Tibial nerve (tissue), 4 donors: ENCODE data around the gene STPG3.

Experiments used
- EP300 ChIP-seq, 2 donors: sonication (generic); formaldehyde crosslinking; IDR thresholded peaks; one replicate each; pipeline ENCODE4 v1.6.1; 2017; ENCODE audit warnings: antibody characterized with exemption in 2 of 2, mild to moderate bottlenecking in 1 of 2
- POLR2A ChIP-seq, 2 donors: fragments of 450-650 bp; IDR thresholded peaks; one replicate each; pipeline ENCODE4 v1.6.1; 2017; ENCODE audit warnings: antibody characterized with exemption in 2 of 2, mild to moderate bottlenecking in 2 of 2, moderate library complexity in 2 of 2
- TF ChIP-seq, protein P1 (sequence below), 5 experiments: fragments of 200-600 bp in 3 of 5; fragments of 450-650 bp in 2 of 5; sonication (generic) in 3 of 5; IDR thresholded peaks; one replicate each; pipeline ENCODE4 v1.5.1; 2016 to 2019; ENCODE audit warnings: antibody characterized with exemption in 5 of 5, mild to moderate bottlenecking in 3 of 5, moderate library complexity in 2 of 5

DNA sequence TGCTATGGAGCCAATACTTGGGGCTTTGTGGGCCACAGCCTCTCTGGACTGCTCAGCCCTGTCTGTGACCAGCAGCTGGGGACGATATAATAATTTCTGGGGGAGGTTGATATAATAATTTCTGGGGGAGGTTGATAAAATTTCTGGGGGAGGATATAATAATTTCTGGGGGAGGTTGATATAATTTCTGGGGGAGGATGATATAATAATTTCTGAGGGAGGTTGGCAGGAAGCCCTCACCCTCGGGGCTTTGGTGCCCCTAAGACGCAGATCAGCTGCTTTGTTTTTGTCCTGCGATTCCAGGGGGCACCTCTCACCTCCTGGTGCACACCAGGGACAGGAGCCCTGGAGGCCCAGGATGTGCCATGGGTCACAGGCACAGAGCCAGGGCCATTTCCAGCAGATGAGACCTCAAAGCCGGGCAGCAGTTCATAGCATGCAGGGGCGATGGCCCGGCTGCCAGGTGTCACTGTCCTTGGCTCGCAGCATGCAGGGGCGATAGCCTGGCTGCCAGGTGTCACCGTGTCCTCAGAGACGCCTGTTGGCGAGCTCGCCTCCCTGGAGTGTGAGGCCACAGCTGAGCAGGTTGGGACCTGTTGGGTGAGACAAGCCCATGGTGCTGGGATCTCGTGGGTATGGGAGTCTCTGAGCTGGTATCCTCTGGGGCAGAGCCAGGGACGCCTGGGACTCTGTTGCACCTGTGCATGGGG is 22.7 kb downstream of the STPG3 start:
- TF ChIP-seq, protein P1, sequence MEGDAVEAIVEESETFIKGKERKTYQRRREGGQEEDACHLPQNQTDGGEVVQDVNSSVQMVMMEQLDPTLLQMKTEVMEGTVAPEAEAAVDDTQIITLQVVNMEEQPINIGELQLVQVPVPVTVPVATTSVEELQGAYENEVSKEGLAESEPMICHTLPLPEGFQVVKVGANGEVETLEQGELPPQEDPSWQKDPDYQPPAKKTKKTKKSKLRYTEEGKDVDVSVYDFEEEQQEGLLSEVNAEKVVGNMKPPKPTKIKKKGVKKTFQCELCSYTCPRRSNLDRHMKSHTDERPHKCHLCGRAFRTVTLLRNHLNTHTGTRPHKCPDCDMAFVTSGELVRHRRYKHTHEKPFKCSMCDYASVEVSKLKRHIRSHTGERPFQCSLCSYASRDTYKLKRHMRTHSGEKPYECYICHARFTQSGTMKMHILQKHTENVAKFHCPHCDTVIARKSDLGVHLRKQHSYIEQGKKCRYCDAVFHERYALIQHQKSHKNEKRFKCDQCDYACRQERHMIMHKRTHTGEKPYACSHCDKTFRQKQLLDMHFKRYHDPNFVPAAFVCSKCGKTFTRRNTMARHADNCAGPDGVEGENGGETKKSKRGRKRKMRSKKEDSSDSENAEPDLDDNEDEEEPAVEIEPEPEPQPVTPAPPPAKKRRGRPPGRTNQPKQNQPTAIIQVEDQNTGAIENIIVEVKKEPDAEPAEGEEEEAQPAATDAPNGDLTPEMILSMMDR (IDR thresholded peaks at IDR 0.05) = no peak
- TF ChIP-seq POLR2A (IDR thresholded peaks at IDR 0.05) = no peak
- no peak for TF ChIP-seq EP300 (IDR thresholded peaks at IDR 0.05)
